ENCODE measurements around the gene TOP1. TPM values are rescaled to one million over a fixed set of nuclear protein-coding genes. Genes with fewer than 3 reads are reported as not detected.
A peak's percentile ranks its signal among the peaks of the same experiment; 100 is the strongest.

The TOP1 gene
- total RNA-seq, 1 donor from 2014 or later = 90.8 TPM

- DNase-seq (ENCODE audit: low spot score, unreplicated experiment) = no peak
- TF ChIP-seq, protein P1, sequence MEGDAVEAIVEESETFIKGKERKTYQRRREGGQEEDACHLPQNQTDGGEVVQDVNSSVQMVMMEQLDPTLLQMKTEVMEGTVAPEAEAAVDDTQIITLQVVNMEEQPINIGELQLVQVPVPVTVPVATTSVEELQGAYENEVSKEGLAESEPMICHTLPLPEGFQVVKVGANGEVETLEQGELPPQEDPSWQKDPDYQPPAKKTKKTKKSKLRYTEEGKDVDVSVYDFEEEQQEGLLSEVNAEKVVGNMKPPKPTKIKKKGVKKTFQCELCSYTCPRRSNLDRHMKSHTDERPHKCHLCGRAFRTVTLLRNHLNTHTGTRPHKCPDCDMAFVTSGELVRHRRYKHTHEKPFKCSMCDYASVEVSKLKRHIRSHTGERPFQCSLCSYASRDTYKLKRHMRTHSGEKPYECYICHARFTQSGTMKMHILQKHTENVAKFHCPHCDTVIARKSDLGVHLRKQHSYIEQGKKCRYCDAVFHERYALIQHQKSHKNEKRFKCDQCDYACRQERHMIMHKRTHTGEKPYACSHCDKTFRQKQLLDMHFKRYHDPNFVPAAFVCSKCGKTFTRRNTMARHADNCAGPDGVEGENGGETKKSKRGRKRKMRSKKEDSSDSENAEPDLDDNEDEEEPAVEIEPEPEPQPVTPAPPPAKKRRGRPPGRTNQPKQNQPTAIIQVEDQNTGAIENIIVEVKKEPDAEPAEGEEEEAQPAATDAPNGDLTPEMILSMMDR (IDR thresholded peaks at IDR 0.05; ENCODE audit: unreplicated experiment) = no peak
- no peaks in the 10 kb centered on the region for H3K27me3 Mint-ChIP-seq
- H3K36me3 Mint-ChIP-seq (ENCODE audit: insufficient read depth) = peaks cover 29% of the 10 kb centered on the region
- H3K4me1 Mint-ChIP-seq (ENCODE audit: low read depth) = no peaks in the 10 kb centered on the region
- no peak overlapping the region for H3K4me3 Mint-ChIP-seq (ENCODE audit: low read depth)
- H3K9me3 Mint-ChIP-seq (ENCODE audit: low read depth) = no peaks in the 10 kb centered on the region
- peak overlapping the region; percentile 7 for H3K27ac Mint-ChIP-seq
These were observed 138.5 kb downstream of the TOP1 start for GRCh38 chr20:41167118-41167470.

GRCh38 chr20:41167481-41168253, 139.0 kb downstream of the TOP1 start:
- H3K27ac Mint-ChIP-seq = peak overlapping the region; percentile 7

GRCh38 chr20:41168281-41169161, 139.9 kb downstream of the TOP1 start:
- no peaks in the 10 kb centered on the region for H3K9me3 Mint-ChIP-seq (ENCODE audit: low read depth)
- no peak for DNase-seq (ENCODE audit: low spot score, unreplicated experiment)
- peaks cover 31% of the 10 kb centered on the region for H3K36me3 Mint-ChIP-seq (ENCODE audit: insufficient read depth)
- H3K27ac Mint-ChIP-seq = no peak overlapping the region
- no peaks in the 10 kb centered on the region for H3K4me1 Mint-ChIP-seq (ENCODE audit: low read depth)
- no peaks in the 10 kb centered on the region for H3K27me3 Mint-ChIP-seq
- TF ChIP-seq, protein P1 (IDR thresholded peaks at IDR 0.05; ENCODE audit: unreplicated experiment) = no peak
- no peak overlapping the region for H3K4me3 Mint-ChIP-seq (ENCODE audit: low read depth)

More at GRCh38 chr20:41167481-41168253, 139.0 kb downstream of the TOP1 start:
- TF ChIP-seq, protein P1 (IDR thresholded peaks at IDR 0.05; ENCODE audit: unreplicated experiment) = no peak
- Mint-ChIP-seq H3K27me3 (no peaks in the 10 kb centered on the region), H3K36me3 (ENCODE audit: insufficient read depth) (peaks cover 29% of the 10 kb centered on the region), H3K4me1 (ENCODE audit: low read depth) (no peaks in the 10 kb centered on the region), H3K9me3 (ENCODE audit: low read depth) (no peaks in the 10 kb centered on the region), H3K4me3 (ENCODE audit: low read depth) (no peak overlapping the region)
- no peak for DNase-seq (ENCODE audit: low spot score, unreplicated experiment)

- no peak for DNase-seq (ENCODE audit: low spot score, unreplicated experiment)
- TF ChIP-seq, protein P1 (IDR thresholded peaks at IDR 0.05; ENCODE audit: unreplicated experiment) = no peak
- Mint-ChIP-seq H3K27me3 (no peaks in the 10 kb centered on the region), H3K27ac (no peak overlapping the region), H3K9me3 (ENCODE audit: low read depth) (no peaks in the 10 kb centered on the region), H3K4me3 (ENCODE audit: low read depth) (no peak overlapping the region), H3K4me1 (ENCODE audit: low read depth) (no peaks in the 10 kb centered on the region), H3K36me3 (ENCODE audit: insufficient read depth) (peaks cover 30% of the 10 kb centered on the region)
These were observed 140.6 kb downstream of the TOP1 start for GRCh38 chr20:41169162-41169690.

- H3K4me3 Mint-ChIP-seq (ENCODE audit: low read depth) = no peak overlapping the region
- no peak overlapping the region for H3K27ac Mint-ChIP-seq
- peaks cover 35% of the 10 kb centered on the region for H3K36me3 Mint-ChIP-seq (ENCODE audit: insufficient read depth)
- no peaks in the 10 kb centered on the region for H3K9me3 Mint-ChIP-seq (ENCODE audit: low read depth)
- no peaks in the 10 kb centered on the region for H3K27me3 Mint-ChIP-seq
- TF ChIP-seq, protein P1 (IDR thresholded peaks at IDR 0.05; ENCODE audit: unreplicated experiment) = no peak
- no peak for DNase-seq (ENCODE audit: low spot score, unreplicated experiment)
- H3K4me1 Mint-ChIP-seq (ENCODE audit: low read depth) = no peaks in the 10 kb centered on the region
These were observed 141.2 kb downstream of the TOP1 start for GRCh38 chr20:41169791-41170351.

All from progenitor cell of endocrine pancreas (in vitro differentiated cells).